Tibial artery (tissue), 4 donors: ENCODE results near the gene SLC9C1.
A peak's percentile ranks its signal among the peaks of the same experiment; 100 is the strongest.

Experiments used
- DNase-seq, 2 donors: peaks; one replicate each; pipeline ENCODE4 v3.0.0-alpha.2; 2019
- H3K27ac ChIP-seq, 2 donors: fragments of 200-600 bp; sonication (generic) in 1 of 2; 1 replicate in 1 of 2; 2 replicates in 1 of 2; pipeline ENCODE4 v1.5.1; 2018 to 2019; ENCODE audit warnings: mild to moderate bottlenecking in 1 of 2
- H3K27me3 ChIP-seq, 2 donors: fragments of 200-600 bp; sonication (generic) in 1 of 2; one replicate each; pipeline versions ENCODE4 v1.5.1 to v1.6.0; 2016 to 2019
- H3K36me3 ChIP-seq, 3 donors: fragments of 200-600 bp; sonication (generic) in 2 of 3; one replicate each; pipeline ENCODE4 v1.5.1; 2016 to 2019; ENCODE audit warnings: mild to moderate bottlenecking in 2 of 3
- H3K4me1 ChIP-seq, 4 donors: fragments of 200-600 bp; sonication (generic) in 2 of 4; 1 replicate in 3 of 4; 2 replicates in 1 of 4; pipeline ENCODE4 v1.5.1; 2016 to 2019
- H3K4me3 ChIP-seq, 2 donors: fragments of 200-600 bp; sonication (generic) in 1 of 2; 1 replicate in 1 of 2; 2 replicates in 1 of 2; pipeline ENCODE4 v1.5.1; 2018 to 2019; ENCODE audit warnings: mild to moderate bottlenecking in 2 of 2
- H3K9me3 ChIP-seq, 3 donors: fragments of 200-600 bp; sonication (generic) in 1 of 3; one replicate each; pipeline ENCODE4 v1.5.1; 2016 to 2019
- intact Hi-C: fragments of 100-400 bp; cut with DNase I; formaldehyde crosslinking; loops from one replicate; pipeline ENCODE4 v1.15.0; 2023; ENCODE audit warnings: low total_unique reads
- TF ChIP-seq, protein P1 (sequence below), 2 experiments: fragments of 200-600 bp in 1 of 2; fragments of 450-650 bp in 1 of 2; IDR thresholded peaks; one replicate each; pipeline ENCODE4 v1.5.1; 2017 to 2019; ENCODE audit warnings: antibody characterized with exemption in 2 of 2, mild to moderate bottlenecking in 1 of 2, moderate library complexity in 1 of 2

SLC9C1 gene

DNA sequence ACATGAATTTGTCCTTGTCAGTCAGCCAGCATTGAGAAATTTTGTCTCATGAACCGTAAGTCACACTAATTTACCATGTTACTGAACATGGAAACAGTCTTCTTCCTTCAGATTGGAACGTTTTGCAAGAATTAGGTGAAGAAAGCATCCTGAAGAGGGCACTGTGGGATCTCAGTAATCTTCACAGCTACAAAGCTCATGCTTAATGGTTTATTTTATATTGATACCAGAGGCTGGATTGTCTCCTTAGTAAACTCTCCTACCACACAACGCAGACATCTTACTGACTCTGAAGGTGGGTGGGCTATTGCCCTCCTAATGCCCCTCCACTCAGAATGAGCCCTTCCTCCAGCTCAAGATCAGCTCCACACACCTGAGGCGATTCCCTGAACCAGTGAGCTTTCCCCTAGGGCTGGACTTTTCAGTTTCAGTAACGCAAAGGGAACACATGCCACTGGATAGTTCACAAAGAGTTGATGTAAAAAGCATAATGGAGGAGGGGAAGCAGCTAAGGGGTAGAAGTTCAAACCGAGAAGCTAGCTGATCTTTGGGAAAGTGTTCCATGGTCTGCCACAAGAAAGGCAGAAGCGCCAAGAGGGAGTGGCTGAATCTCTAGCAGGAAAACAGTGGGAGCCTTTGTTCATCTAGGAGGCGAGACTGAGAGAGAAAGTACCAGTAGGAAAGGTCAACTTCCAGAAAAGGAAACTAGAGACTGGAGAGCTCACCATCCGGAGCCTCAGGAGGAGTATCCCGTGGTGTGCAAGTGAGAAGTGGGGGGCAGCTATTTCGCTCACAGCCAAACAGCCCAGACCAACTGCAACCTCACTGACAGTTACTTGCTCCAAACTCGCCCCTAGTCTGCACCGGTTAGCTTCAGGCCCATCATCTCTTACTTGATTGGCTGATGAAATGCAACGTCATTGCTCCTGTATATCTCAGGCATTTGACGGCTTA is at the start of gene SLC9C1:
TSS of gene SLC9C1 (minus strand) at position 849 of the 954 bp plus-strand sequence. CDS start 7,425 bp downstream, outside the sequence.
- Histone ChIP-seq H3K27me3 (no peaks in the 10 kb centered on the region), H3K4me3 (peak within 1 kb of the TSS; percentile 45 to 53), H3K36me3 (no peaks in the 10 kb centered on the region), H3K4me1 (no peaks in the 10 kb centered on the region), H3K27ac (peak within 1 kb of the TSS; percentile 65 to 75), H3K9me3 (no peaks in the 10 kb centered on the region)
- intact Hi-C loops = loop anchor here (10.0 kb wide), 1 partner anchor 231 kb away; no protein-coding TSS in a partner anchor
- peak in 1 of 2 donors; percentile 27 for DNase-seq
- TF ChIP-seq, protein P1, sequence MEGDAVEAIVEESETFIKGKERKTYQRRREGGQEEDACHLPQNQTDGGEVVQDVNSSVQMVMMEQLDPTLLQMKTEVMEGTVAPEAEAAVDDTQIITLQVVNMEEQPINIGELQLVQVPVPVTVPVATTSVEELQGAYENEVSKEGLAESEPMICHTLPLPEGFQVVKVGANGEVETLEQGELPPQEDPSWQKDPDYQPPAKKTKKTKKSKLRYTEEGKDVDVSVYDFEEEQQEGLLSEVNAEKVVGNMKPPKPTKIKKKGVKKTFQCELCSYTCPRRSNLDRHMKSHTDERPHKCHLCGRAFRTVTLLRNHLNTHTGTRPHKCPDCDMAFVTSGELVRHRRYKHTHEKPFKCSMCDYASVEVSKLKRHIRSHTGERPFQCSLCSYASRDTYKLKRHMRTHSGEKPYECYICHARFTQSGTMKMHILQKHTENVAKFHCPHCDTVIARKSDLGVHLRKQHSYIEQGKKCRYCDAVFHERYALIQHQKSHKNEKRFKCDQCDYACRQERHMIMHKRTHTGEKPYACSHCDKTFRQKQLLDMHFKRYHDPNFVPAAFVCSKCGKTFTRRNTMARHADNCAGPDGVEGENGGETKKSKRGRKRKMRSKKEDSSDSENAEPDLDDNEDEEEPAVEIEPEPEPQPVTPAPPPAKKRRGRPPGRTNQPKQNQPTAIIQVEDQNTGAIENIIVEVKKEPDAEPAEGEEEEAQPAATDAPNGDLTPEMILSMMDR (IDR thresholded peaks at IDR 0.05) = peak; percentile 48 to 60

DNA sequence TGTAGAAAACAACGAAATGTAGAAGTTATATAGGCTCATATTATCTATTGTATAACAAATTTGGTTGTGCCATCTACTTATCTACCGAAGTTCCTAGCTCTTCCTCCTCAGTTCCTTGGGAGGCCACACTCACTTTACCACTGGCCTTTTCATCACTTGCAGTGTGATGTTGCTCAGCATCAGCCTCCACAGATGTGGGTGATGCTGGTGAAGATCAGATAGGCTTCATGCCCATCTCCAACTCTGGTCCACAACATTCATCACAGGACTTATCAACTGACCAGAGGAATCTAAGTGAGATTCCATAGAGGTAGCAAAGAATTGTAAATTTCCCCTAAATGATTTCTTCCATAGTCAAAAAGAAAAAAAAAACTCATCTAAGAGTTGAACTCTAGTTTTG is 47.4 kb upstream of the SLC9C1 start:
- peaks cover 0 to 59% (median 19%) of the 10 kb centered on the region in 4 donors for H3K4me1 ChIP-seq
- no peak overlapping the region for H3K4me3 ChIP-seq
- H3K27me3 ChIP-seq = no peaks in the 10 kb centered on the region
- no peaks in the 10 kb centered on the region for H3K9me3 ChIP-seq
- H3K36me3 ChIP-seq = peaks cover 5 to 19% (median 7%) of the 10 kb centered on the region in 3 donors
- TF ChIP-seq, protein P1 (IDR thresholded peaks at IDR 0.05) = no peak
- intact Hi-C loops = no loop called here
- no peak for DNase-seq
- peak overlapping the region in 1 of 2 donors; percentile 48 for H3K27ac ChIP-seq

DNA sequence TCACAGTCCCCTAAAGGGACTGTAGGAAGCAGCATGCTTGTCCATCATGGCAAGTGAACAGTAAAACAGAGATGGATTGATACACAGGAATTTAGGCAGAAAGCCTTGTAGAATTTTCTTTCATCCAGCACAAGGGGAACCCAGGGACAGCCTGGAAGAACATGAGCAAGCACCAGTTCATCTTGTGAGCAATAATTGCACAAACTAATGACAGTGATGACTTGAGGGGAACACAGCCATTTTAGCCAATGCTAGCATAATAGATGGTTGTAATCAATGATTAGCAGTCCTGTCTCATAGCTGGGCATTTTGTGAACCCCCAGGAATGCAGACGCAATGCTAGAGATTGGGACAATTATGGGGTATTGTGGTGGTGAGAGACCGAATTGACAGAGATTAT is 45.6 kb upstream of the SLC9C1 start:
- TF ChIP-seq, protein P1 (IDR thresholded peaks at IDR 0.05) = no peak
- no peaks in the 10 kb centered on the region for H3K9me3 ChIP-seq
- peak overlapping the region in 1 of 2 donors; percentile 48 for H3K27ac ChIP-seq
- H3K27me3 ChIP-seq = no peaks in the 10 kb centered on the region
- peaks cover 0 to 10% (median 5%) of the 10 kb centered on the region in 3 donors for H3K36me3 ChIP-seq
- peaks cover 0 to 61% (median 23%) of the 10 kb centered on the region in 4 donors for H3K4me1 ChIP-seq
- intact Hi-C loops = loop anchor here (10.0 kb wide), 1 partner anchor 75 kb away; no protein-coding TSS in a partner anchor
- no peak for DNase-seq
- no peak overlapping the region for H3K4me3 ChIP-seq

DNA sequence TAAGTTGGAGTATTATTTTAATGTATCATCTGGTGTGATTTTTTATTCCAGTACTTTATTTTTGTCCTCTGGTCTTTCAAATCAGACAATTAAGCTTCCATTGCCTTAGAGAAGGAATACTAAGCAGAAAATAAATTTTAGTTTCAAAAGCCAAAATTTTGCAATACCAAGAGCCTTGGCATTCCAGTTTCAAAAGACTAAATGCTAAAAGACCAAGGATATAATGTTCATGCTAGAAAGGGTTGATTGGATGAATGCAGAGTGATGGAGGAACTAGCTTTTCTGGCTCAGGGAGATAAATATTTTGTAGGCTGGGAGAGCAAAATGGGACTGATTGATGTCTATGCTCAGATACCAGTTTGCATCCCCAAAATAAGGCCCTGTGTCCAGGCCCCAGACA is 45.1 kb upstream of the SLC9C1 start:
- no peak for DNase-seq
- Histone ChIP-seq H3K9me3 (no peaks in the 10 kb centered on the region), H3K36me3 (peaks cover 0 to 5% (median 5%) of the 10 kb centered on the region in 3 donors), H3K27ac (peak overlapping the region; percentile 9 to 48), H3K4me3 (no peak overlapping the region), H3K27me3 (no peaks in the 10 kb centered on the region), H3K4me1 (peaks cover 0 to 61% (median 23%) of the 10 kb centered on the region in 4 donors)
- TF ChIP-seq, protein P1 (IDR thresholded peaks at IDR 0.05) = no peak
- intact Hi-C loops = loop anchor here (10.0 kb wide), 1 partner anchor 76 kb away; no protein-coding TSS in a partner anchor

DNA sequence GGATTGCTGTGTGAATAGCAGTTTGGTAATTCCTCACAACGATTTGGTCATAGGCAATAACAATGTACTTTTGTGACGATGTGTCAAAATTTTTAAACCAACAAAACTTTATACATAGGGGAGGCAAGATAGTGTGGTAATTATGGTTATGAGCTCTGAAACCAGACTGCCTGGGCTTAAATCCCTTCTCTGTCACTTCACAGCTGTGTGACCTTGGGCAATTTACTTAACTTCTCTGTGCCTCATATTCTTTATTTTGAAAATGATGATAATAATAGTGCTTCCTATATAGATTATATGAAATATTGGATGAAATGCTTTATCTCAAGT is 44.7 kb upstream of the SLC9C1 start:
- no peak for DNase-seq
- no peaks in the 10 kb centered on the region for H3K9me3 ChIP-seq
- H3K27ac ChIP-seq = peak overlapping the region; percentile 9 to 48
- no peak overlapping the region for H3K4me3 ChIP-seq
- peaks cover 0 to 5% (median under 1%) of the 10 kb centered on the region in 3 donors for H3K36me3 ChIP-seq
- H3K27me3 ChIP-seq = no peaks in the 10 kb centered on the region
- intact Hi-C loops = loop anchor here (10.0 kb wide), 1 partner anchor 76 kb away; no protein-coding TSS in a partner anchor
- TF ChIP-seq, protein P1 (IDR thresholded peaks at IDR 0.05) = no peak
- H3K4me1 ChIP-seq = peaks cover 0 to 61% (median 23%) of the 10 kb centered on the region in 4 donors
